ENCODE measurements around the gene BMP2.

The BMP2 gene

DNA sequence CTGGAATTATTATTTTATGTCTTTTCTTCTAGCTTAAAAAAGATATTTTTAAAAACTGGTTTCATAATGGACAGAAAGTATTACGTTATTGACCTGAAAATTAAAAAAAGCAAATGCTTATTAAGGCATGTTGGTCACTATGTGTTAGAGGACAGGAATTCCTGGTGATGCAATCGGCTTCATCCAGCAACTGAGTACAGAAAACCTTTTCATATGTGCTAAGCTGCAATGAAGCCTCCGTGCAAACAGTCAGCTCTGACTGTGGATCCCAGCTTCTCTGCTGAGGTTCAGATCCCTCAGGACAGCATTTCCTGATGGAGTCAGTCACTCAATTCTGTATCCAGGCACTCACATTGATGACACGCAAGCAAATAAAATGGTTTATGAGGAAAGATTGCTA lies 22.7 kb upstream of the BMP2 start:
- H3K4me3 ChIP-seq (ENCODE audit: low read length): no peak overlapping the region
- H3F3A ChIP-seq (ENCODE audit: insufficient read depth, low read length): no peaks in the 10 kb centered on the region
- H3K36me3 ChIP-seq (replicated peaks; ENCODE audit: insufficient read depth, low read length): no peaks in the 10 kb centered on the region
- no peak overlapping the region for H2AFZ ChIP-seq (ENCODE audit: low read length)
- DNase-seq: no peak
- no peak overlapping the region for H3K4me2 ChIP-seq (ENCODE audit: low read depth, low read length)
- H3K27me3 ChIP-seq (replicated peaks; ENCODE audit: insufficient read depth, low read length): no peaks in the 10 kb centered on the region
- no peaks in the 10 kb centered on the region for H3K9me2 ChIP-seq (replicated peaks; ENCODE audit: insufficient read depth, low read length)
- H3K9ac ChIP-seq (ENCODE audit: low read length): no peak overlapping the region
- no peaks in the 10 kb centered on the region for H3K79me2 ChIP-seq (ENCODE audit: low read length)
- no peaks in the 10 kb centered on the region for H3K9me3 ChIP-seq (replicated peaks; ENCODE audit: insufficient read depth, low read length)
- TF ChIP-seq, protein P1, sequence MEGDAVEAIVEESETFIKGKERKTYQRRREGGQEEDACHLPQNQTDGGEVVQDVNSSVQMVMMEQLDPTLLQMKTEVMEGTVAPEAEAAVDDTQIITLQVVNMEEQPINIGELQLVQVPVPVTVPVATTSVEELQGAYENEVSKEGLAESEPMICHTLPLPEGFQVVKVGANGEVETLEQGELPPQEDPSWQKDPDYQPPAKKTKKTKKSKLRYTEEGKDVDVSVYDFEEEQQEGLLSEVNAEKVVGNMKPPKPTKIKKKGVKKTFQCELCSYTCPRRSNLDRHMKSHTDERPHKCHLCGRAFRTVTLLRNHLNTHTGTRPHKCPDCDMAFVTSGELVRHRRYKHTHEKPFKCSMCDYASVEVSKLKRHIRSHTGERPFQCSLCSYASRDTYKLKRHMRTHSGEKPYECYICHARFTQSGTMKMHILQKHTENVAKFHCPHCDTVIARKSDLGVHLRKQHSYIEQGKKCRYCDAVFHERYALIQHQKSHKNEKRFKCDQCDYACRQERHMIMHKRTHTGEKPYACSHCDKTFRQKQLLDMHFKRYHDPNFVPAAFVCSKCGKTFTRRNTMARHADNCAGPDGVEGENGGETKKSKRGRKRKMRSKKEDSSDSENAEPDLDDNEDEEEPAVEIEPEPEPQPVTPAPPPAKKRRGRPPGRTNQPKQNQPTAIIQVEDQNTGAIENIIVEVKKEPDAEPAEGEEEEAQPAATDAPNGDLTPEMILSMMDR (IDR thresholded peaks at IDR 0.05; ENCODE audit: low read length): no peak
- no peak for TF ChIP-seq EZH2phosphoT487 (IDR thresholded peaks at IDR 0.05; ENCODE audit: low read length)
- TF ChIP-seq EZH2 (optimal IDR thresholded peaks at IDR 0.05; ENCODE audit: low read depth, low read length): no peak
- no peaks in the 10 kb centered on the region for H4K20me1 ChIP-seq (ENCODE audit: insufficient read depth, low read length)
- no peak overlapping the region for H3K27ac ChIP-seq (ENCODE audit: low read length)
- H3K4me1 ChIP-seq (ENCODE audit: low read length): no peaks in the 10 kb centered on the region

DNA sequence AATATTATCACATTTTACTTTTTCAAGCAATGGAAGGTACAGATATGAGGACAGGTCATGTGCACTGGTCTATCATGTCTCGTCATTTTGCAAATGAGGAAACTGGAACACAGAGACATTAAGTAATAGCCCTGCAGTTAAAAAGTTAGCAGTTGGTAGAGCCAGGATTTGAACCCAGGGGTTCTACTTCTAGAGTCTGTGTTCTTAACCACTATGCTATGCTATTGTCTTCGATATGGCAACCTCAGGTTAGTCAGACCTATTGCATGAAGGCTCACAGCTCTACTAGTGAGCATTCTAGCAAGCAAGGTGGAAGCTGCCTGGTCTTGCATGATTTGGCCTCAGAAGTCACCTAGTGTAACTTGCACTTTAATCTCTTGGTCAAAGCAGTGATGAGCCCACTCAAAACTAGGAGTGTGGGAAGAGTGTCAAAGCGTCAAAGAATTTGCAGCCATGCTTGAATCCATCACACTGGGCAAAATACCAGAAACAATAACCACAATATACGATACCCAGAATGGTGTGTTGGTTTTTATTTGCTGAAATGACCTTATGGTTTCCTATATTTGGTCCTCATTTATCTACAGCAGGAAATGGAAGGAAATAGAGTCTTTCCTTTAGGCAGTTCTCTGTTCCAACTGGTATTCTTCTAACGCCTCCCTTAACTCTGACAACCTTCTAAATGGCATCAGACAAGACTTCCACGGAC lies 20.4 kb upstream of the BMP2 start:
- Histone ChIP-seq H2AFZ (ENCODE audit: low read length) (no peak overlapping the region), H3K9ac (ENCODE audit: low read length) (no peak overlapping the region)

DNA sequence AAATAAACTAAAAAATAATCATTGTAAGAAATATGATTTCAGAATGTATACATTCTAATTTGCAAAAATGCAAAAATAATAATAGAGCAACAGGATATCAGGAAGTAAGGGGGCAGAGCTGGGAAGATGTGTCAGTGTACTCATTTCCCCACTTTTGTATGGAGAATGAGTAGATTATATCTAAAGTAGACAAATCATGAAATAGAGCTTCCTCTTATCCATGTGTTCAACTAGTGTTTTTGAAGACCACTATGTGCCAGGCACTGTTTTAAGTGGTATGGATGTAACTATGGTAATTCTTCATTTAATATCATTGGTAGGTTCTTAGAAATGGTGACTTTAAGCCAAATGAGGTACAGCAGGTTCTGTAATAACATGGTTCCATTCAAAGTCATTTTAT lies 17.0 kb upstream of the BMP2 start:
- TF ChIP-seq, protein P1 (IDR thresholded peaks at IDR 0.05; ENCODE audit: low read length): no peak
- no peak for TF ChIP-seq EZH2 (optimal IDR thresholded peaks at IDR 0.05; ENCODE audit: low read depth, low read length)
- TF ChIP-seq EZH2phosphoT487 (IDR thresholded peaks at IDR 0.05; ENCODE audit: low read length): no peak
- H3K9me3 ChIP-seq (replicated peaks; ENCODE audit: insufficient read depth, low read length): no peaks in the 10 kb centered on the region

More for the DNA sequence above, 20.4 kb upstream of the BMP2 start:
- Histone ChIP-seq H3K27me3 (replicated peaks; ENCODE audit: insufficient read depth, low read length) (no peaks in the 10 kb centered on the region), H3K79me2 (ENCODE audit: low read length) (no peaks in the 10 kb centered on the region), H3K4me1 (ENCODE audit: low read length) (no peaks in the 10 kb centered on the region), H3F3A (ENCODE audit: insufficient read depth, low read length) (no peaks in the 10 kb centered on the region), H4K20me1 (ENCODE audit: insufficient read depth, low read length) (no peaks in the 10 kb centered on the region), H3K36me3 (replicated peaks; ENCODE audit: insufficient read depth, low read length) (no peaks in the 10 kb centered on the region), H3K4me2 (ENCODE audit: low read depth, low read length) (no peak overlapping the region), H3K9me3 (replicated peaks; ENCODE audit: insufficient read depth, low read length) (no peaks in the 10 kb centered on the region), H3K27ac (ENCODE audit: low read length) (no peak overlapping the region), H3K9me2 (replicated peaks; ENCODE audit: insufficient read depth, low read length) (no peaks in the 10 kb centered on the region), H3K4me3 (ENCODE audit: low read length) (no peak overlapping the region)
- DNase-seq: no peak
- TF ChIP-seq, protein P1 (IDR thresholded peaks at IDR 0.05; ENCODE audit: low read length): no peak
- no peak for TF ChIP-seq EZH2phosphoT487 (IDR thresholded peaks at IDR 0.05; ENCODE audit: low read length)
- no peak for TF ChIP-seq EZH2 (optimal IDR thresholded peaks at IDR 0.05; ENCODE audit: low read depth, low read length)

More for the DNA sequence above, 17.0 kb upstream of the BMP2 start:
- no peaks in the 10 kb centered on the region for H4K20me1 ChIP-seq (ENCODE audit: insufficient read depth, low read length)
- H3K4me1 ChIP-seq (ENCODE audit: low read length): no peaks in the 10 kb centered on the region
- H3F3A ChIP-seq (ENCODE audit: insufficient read depth, low read length): no peaks in the 10 kb centered on the region
- no peak overlapping the region for H2AFZ ChIP-seq (ENCODE audit: low read length)
- H3K9me2 ChIP-seq (replicated peaks; ENCODE audit: insufficient read depth, low read length): no peaks in the 10 kb centered on the region
- H3K27ac ChIP-seq (ENCODE audit: low read length): no peak overlapping the region
- H3K4me2 ChIP-seq (ENCODE audit: low read depth, low read length): no peak overlapping the region
- H3K36me3 ChIP-seq (replicated peaks; ENCODE audit: insufficient read depth, low read length): no peaks in the 10 kb centered on the region
- no peaks in the 10 kb centered on the region for H3K79me2 ChIP-seq (ENCODE audit: low read length)
- no peaks in the 10 kb centered on the region for H3K27me3 ChIP-seq (replicated peaks; ENCODE audit: insufficient read depth, low read length)
- no peak overlapping the region for H3K9ac ChIP-seq (ENCODE audit: low read length)
- no peak overlapping the region for H3K4me3 ChIP-seq (ENCODE audit: low read length)
- DNase-seq: no peak

All from MM.1S (cell line).